Calu3 (cell line): Measurements from ENCODE around the gene SLC9A4. TPM values are rescaled to one million over a fixed set of nuclear protein-coding genes. Genes with fewer than 3 reads are reported as not detected.

Experiments used
- BruUV-seq: library from RNA; stranded (reverse); fragments of 400-500 nt; replicated peaks from 2 replicates; lab custom pipeline; 2021; lab: Mats Ljungman, UMichigan
- CTCF ChIA-PET: fragments of 300-600 bp; sonication (Branson Sonifier 250); formaldehyde crosslinking; loops from one replicate; lab custom pipeline; 2022; ENCODE audit warnings: antibody characterized with exemption; lab: Charles Lee
- DNase-seq: peaks from one replicate; pipeline ENCODE4 v3.0.0; 2022
- H3K27ac Mint-ChIP-seq: one replicate; pipeline ENCODE4 v1.8.0; 2022; ENCODE audit warnings: mixed read lengths; ENCODE audit not compliant: unreplicated experiment
- H3K27me3 Mint-ChIP-seq: one replicate; pipeline ENCODE4 v1.8.0; 2022; ENCODE audit warnings: mixed read lengths; ENCODE audit not compliant: unreplicated experiment
- H3K36me3 Mint-ChIP-seq: one replicate; pipeline ENCODE4 v1.8.0; 2022; ENCODE audit warnings: mild to moderate bottlenecking, moderate library complexity, mixed read lengths; ENCODE audit not compliant: insufficient read depth, unreplicated experiment
- H3K4me1 Mint-ChIP-seq: one replicate; pipeline ENCODE4 v1.8.0; 2022; ENCODE audit warnings: mild to moderate bottlenecking, low read depth, mixed read lengths; ENCODE audit not compliant: unreplicated experiment
- H3K4me3 Mint-ChIP-seq: one replicate; pipeline ENCODE4 v1.8.0; 2022; ENCODE audit warnings: mild to moderate bottlenecking, low read depth, moderate library complexity, mixed read lengths; ENCODE audit not compliant: unreplicated experiment
- H3K9me3 Mint-ChIP-seq: one replicate; pipeline ENCODE4 v1.8.0; 2022; ENCODE audit warnings: low read depth, mixed read lengths; ENCODE audit not compliant: unreplicated experiment
- intact Hi-C: fragments of 100-400 bp; cut with micrococcal nuclease; formaldehyde crosslinking; loops from one replicate; pipeline ENCODE4 v1.10.0; 2022; ENCODE audit not compliant: unreplicated experiment
- total RNA-seq: library from RNA; stranded (reverse); gene quantifications from 2 replicates; pipeline ENCODE4 v1.2.3, GENCODE V29; 2022
- TF ChIP-seq, protein P1 (sequence below): fragments of 200-600 bp; IDR thresholded peaks from one replicate; pipeline ENCODE4 v1.8.0; 2022; ENCODE audit warnings: antibody characterized with exemption; ENCODE audit not compliant: unreplicated experiment

The SLC9A4 gene
- total RNA-seq, 1 experiment from 2014 or later: 0.12 TPM

DNA sequence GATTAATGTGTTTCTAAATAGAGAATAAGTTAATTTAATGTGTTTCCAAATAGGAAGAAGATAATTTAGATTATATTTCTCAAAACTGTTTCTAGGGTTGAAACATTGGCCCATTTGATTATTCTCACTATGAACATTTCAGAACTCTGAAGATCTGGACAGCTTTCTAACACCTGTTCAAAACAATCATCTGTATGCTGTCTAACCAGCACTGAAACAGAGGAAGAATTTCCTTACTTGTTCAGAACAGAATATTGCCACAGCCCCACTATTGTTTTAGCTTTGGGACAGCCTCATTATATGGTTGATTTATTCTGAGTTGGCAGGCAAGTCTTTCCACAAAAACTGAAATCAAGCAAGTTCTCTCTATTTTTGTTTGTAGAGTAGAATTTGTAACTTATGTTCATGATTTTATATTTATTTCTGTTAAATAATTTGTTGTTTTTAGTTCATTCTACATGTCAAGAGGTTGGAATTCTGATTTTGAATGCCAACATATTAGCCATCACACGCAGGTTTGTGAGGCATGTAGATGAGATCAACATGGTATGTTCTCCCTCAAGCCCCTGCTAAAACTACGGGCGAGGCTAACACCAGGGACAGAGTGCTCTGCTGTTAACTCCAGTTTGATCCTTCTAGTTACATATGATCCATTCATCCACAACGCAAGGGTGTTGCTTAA lies 38.9 kb upstream of the SLC9A4 start:
- no peaks in the 10 kb centered on the region for H3K9me3 Mint-ChIP-seq
- BruUV-seq: no TSS peak
- intact Hi-C loops: no loop called here
- TF ChIP-seq, protein P1, sequence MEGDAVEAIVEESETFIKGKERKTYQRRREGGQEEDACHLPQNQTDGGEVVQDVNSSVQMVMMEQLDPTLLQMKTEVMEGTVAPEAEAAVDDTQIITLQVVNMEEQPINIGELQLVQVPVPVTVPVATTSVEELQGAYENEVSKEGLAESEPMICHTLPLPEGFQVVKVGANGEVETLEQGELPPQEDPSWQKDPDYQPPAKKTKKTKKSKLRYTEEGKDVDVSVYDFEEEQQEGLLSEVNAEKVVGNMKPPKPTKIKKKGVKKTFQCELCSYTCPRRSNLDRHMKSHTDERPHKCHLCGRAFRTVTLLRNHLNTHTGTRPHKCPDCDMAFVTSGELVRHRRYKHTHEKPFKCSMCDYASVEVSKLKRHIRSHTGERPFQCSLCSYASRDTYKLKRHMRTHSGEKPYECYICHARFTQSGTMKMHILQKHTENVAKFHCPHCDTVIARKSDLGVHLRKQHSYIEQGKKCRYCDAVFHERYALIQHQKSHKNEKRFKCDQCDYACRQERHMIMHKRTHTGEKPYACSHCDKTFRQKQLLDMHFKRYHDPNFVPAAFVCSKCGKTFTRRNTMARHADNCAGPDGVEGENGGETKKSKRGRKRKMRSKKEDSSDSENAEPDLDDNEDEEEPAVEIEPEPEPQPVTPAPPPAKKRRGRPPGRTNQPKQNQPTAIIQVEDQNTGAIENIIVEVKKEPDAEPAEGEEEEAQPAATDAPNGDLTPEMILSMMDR: no peak
- H3K4me1 Mint-ChIP-seq: no peaks in the 10 kb centered on the region
- H3K27ac Mint-ChIP-seq: no peak overlapping the region
- CTCF ChIA-PET: no interaction called here
- DNase-seq: no peak
- no peaks in the 10 kb centered on the region for H3K36me3 Mint-ChIP-seq
- no peaks in the 10 kb centered on the region for H3K27me3 Mint-ChIP-seq
- H3K4me3 Mint-ChIP-seq: no peak overlapping the region

DNA sequence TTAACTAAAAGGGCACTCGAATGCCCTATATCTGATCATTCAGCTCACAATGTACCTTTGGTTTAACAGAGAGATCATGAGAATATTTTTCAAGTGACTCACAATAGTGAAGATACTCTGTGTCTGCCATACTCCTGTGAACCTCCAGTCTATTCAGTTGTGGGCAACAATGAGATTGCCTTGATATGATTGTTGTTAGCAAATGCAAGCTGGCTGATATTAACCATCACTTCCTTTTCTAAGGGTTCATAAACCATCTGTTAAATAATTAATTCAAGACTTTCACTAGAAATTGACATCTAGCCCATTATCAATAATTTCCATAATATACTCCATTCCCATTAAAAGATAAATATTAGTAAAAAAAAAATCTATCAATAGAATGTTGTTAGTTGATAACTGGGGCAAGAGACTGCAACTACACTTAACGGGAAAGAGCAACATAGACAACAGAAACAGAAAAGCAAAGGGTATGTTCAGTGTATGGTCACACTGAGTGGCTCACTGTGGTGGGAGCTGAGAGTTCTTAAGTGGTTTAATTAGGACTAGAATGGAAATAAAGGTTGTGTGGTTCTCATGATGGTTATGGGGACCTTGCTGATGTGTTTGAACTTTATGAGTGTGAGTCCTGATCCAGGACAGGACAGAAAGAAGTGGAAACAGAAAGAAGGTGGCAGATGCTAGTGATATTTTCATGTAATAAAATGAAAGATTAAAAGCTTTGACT lies 38.2 kb upstream of the SLC9A4 start:
- H3K4me1 Mint-ChIP-seq: no peaks in the 10 kb centered on the region
- TF ChIP-seq, protein P1: no peak
- intact Hi-C loops: no loop called here
- H3K36me3 Mint-ChIP-seq: no peaks in the 10 kb centered on the region
- CTCF ChIA-PET: no interaction called here
- no peaks in the 10 kb centered on the region for H3K9me3 Mint-ChIP-seq
- H3K4me3 Mint-ChIP-seq: no peak overlapping the region
- no peak for DNase-seq
- no peaks in the 10 kb centered on the region for H3K27me3 Mint-ChIP-seq
- BruUV-seq: no TSS peak
- H3K27ac Mint-ChIP-seq: no peak overlapping the region

DNA sequence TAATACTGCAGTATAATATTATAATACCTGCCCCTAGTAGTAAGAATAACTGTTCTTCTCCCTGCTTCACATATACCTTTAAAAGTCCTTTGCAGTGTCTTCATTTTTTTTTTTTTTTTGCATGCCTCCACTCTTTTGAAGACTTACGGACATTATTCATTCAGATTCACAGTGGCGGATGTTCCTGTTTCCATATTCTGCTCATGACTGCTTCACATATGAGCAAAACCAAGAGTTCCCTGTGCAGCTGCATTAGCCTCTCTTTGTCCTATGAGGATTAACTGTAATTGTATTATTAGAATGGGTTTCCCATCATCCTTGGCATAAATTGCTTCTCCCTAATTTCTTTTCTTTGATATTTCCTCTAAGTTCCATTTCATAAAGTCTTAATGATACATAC lies 37.3 kb upstream of the SLC9A4 start:
- Mint-ChIP-seq H3K36me3 (no peaks in the 10 kb centered on the region), H3K4me3 (no peak overlapping the region), H3K27me3 (no peaks in the 10 kb centered on the region), H3K9me3 (no peaks in the 10 kb centered on the region), H3K4me1 (no peaks in the 10 kb centered on the region), H3K27ac (no peak overlapping the region)
- DNase-seq: no peak
- no TSS peak for BruUV-seq
- intact Hi-C loops: no loop called here
- TF ChIP-seq, protein P1: no peak
- CTCF ChIA-PET: interaction anchor here (0.5 to 0.6 kb wide), 2 partner anchors 317 to 1481 kb away, joined by 7 to 9 read pairs; no protein-coding TSS in a partner anchor

DNA sequence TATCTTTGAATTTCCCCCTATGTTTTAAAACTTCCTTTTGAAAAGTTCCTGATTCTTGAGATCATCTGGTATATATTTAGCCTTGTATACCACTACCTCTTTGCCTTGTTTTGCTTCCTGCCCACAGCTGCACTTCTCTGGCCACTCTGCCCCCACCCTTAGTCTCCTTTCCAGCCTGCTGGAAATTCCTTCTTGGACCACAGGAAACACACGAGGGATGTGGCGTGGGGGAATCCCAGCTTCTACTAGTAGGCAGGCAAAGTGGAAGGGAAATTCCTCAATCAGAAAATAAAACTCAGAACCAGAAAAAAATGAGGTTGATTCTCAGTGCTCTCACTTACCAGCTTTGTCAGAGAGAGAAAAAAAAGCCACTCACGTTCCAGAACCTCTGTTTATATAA lies 36.7 kb upstream of the SLC9A4 start:
- TF ChIP-seq, protein P1: no peak
- CTCF ChIA-PET: interaction anchor here (0.5 to 0.6 kb wide), 2 partner anchors 797 to 1480 kb away, joined by 3 to 9 read pairs; no protein-coding TSS in a partner anchor
- BruUV-seq: no TSS peak
- H3K4me1 Mint-ChIP-seq: no peaks in the 10 kb centered on the region
- no peak overlapping the region for H3K27ac Mint-ChIP-seq
- DNase-seq: no peak
- intact Hi-C loops: no loop called here
- H3K4me3 Mint-ChIP-seq: no peak overlapping the region
- H3K36me3 Mint-ChIP-seq: no peaks in the 10 kb centered on the region
- no peaks in the 10 kb centered on the region for H3K9me3 Mint-ChIP-seq
- H3K27me3 Mint-ChIP-seq: no peaks in the 10 kb centered on the region
